SKM-1 treated with dmso at 0.1 percent for 144 hours (cell line): ENCODE results near the gene RBM46.
"Not testable (repeated sequence)": the region's sequence is repeated elsewhere in the genome, so short reads cannot be mapped to it uniquely, and the experiment has no call there.

Source experiments
- DNase-seq: peaks from one replicate; lab custom pipeline; 2025; ENCODE audit not compliant: unreplicated experiment; lab: John Stamatoyannopoulos, UW

Gene RBM46

DNA sequence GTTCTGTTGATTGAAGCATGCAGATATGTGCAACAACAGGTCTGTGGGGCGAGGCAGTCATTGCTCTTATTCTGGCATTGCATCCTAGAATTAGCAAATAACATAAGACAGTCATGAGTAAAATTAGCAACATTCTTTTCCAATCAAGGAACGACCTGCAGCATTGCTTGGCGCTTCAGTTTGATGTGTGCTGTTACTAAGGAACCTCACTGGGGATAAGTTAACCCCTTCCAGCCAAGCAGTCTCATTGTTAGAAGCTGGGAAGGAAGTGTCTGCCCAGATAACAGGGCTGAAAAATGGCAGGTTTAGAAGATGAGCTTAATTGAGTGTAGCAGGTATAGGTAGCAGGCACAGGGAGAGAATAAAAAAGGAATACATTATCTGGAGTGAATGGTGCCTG lies 55.4 kb downstream of the RBM46 start:
- no peak for DNase-seq

DNA sequence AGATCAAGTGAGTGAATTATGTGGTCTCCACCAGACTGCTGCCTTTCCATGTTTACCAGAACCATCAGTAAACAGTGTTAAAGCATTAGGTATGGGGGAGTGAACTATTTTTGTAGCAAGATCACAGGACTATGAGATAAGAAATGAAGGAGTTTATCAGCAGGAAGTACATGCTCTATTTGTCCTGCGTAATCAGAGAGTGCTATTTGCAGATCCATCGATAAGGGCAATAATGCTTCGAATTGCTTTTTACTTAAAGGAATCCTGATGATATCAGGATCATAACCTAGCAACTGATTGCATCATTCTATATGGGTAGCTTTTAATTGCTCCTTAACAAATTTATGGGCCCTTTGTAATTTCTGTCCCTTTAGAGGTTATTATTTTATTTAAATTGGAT lies 57.1 kb downstream of the RBM46 start:
- no peak for DNase-seq

DNA sequence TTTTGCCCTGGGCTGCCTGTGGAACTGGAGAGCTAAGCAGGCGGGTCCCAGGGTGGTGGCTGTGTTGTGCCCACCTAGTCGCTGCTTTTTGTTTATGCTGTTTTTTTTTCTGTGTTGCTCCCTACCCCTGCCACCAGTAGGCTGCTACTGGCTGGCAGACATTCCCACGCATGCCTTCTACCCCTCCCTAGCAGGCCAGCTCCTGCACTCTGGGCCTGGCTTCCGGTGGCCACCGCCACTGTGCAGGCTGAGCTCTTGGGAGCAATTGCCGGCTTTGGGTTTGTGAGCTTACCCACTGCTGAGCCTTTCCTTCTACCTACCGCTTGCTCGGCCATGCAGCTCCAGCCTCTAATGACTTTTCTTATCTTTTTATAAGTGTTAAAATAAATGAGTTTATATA lies 57.6 kb downstream of the RBM46 start:
- DNase-seq, result no peak

- no peak for DNase-seq
Observed at GRCh38 chr4:154854362-154854761, 73.3 kb downstream of the RBM46 start.

DNA sequence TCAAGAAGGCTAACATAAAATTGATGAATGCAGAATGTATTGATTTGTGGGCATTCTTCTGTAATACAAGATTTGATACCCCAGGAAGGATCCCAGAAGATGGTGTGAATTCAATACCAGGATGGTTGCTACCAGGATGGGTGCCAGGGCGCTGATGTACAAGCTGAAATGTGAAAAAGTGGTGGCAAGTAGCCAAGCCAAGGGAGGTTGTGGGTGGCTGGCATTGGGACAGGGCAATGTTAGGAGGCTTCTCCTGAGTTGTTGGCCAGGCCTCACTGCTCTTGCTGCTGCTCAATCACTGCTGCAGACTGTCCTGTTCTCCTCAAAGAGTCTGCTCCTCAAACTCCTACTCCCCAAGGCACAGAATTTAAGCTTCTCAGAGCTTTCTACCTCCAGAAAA lies 77.1 kb downstream of the RBM46 start:
- DNase-seq, result no peak

DNA sequence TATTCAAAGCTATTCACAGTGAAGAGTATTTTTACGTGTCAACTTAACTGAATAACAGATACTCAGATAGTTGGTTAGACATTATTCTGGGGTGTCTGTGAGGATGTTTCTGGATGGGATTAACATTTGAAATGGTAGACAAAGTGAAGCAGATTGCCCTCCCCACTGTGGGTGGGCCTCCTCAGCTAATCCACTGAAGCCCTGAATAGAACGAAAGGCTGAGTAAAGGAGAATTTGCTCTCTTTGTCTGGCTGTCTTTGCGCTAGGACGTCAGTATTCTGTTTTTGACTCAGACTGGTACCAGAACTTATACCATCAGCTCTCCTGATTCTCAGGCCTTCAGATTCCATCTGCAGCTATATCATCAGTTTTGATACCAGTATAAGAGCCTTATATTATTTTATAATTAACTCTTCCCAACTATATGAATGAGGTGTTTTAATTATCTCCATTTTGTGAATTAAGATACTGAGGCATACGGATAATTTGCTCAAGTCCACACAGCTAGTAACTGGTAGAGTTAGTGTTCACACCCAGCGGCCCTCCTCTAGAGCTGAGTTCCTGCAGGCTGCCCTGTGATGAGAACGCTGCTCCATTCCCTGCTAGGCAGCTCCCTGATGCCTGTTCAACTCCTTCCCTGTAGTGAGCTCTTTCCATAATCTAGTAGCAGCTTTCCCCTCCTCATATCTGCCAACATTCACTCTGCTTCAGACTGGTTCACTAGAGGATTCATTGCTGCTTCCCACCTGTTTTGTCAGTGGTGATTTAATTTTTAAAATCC lies 87.5 kb downstream of the RBM46 start:
- DNase-seq, result no peak

GRCh38 chr4:154869301-154869700 lies 88.2 kb downstream of the RBM46 start:
- no peak for DNase-seq

GRCh38 chr4:154872198-154872597 lies 91.1 kb downstream of the RBM46 start:
- DNase-seq, result no peak

- not testable (repeated sequence) for DNase-seq
Observed at GRCh38 chr4:154874049-154874448, 93.0 kb downstream of the RBM46 start.

GRCh38 chr4:154877110-154877760 lies 96.2 kb downstream of the RBM46 start:
- DNase-seq, result no peak
